Kidney (tissue), 14 donors: Measurements from ENCODE around the gene MIDN. TPM values are rescaled to one million over a fixed set of nuclear protein-coding genes. Genes with fewer than 3 reads are reported as not detected.
A peak's percentile ranks its signal among the peaks of the same experiment; 100 is the strongest.

Source experiments
- DNase-seq, 5 donors: peaks; one replicate each; pipeline ENCODE4 v3.0.0-alpha.2; 2013 to 2020
- FAIRE-seq: peaks from 2 replicates; lab custom pipeline; 2012; peaks lifted over from hg19 to GRCh38; lab: Jason Lieb, UNC
- H3K27ac ChIP-seq, 2 donors: one replicate each; pipeline ENCODE4 v1.7.0; 2013; ENCODE audit warnings: low read depth in 2 of 2, low read length in 2 of 2, inconsistent platforms in 1 of 2
- H3K27me3 ChIP-seq: one replicate; pipeline ENCODE4 v1.7.1; 2013; ENCODE audit warnings: low read length, inconsistent platforms; ENCODE audit not compliant: control insufficient read depth, insufficient read depth
- H3K36me3 ChIP-seq, 3 donors: one replicate each; pipeline versions ENCODE4 v1.7.0 to v1.7.1; 2013; ENCODE audit warnings: low read length in 3 of 3, control low read depth in 1 of 3, inconsistent platforms in 1 of 3; ENCODE audit not compliant: insufficient read depth in 3 of 3, control insufficient read depth in 2 of 3
- H3K4me1 ChIP-seq, 3 donors: one replicate each; pipeline versions ENCODE4 v1.7.0 to v1.7.1; 2013; ENCODE audit warnings: low read length in 3 of 3, inconsistent platforms in 1 of 3, low read depth in 1 of 3; ENCODE audit not compliant: control insufficient read depth in 2 of 3, insufficient read depth in 2 of 3
- H3K4me3 ChIP-seq, 3 donors: one replicate each; pipeline versions ENCODE4 v1.7.0 to v1.8.1; 2013; ENCODE audit warnings: low read length in 3 of 3, control low read depth in 1 of 3, inconsistent platforms in 1 of 3
- H3K9ac ChIP-seq, 3 donors: one replicate each; pipeline versions ENCODE4 v1.7.0 to v1.7.1; 2013; ENCODE audit warnings: low read length in 3 of 3, control low read depth in 1 of 3, inconsistent platforms in 1 of 3
- H3K9me3 ChIP-seq, 3 donors: one replicate each; pipeline versions ENCODE4 v1.7.0 to v1.7.1; 2013; ENCODE audit warnings: low read length in 3 of 3, control low read depth in 1 of 3, inconsistent platforms in 1 of 3; ENCODE audit not compliant: control insufficient read depth in 2 of 3, insufficient read depth in 1 of 3
- CTCF ChIP-seq: IDR thresholded peaks from 3 replicates; pipeline ENCODE4 v1.5.1; 2012; ENCODE audit warnings: mild to moderate bottlenecking, moderate library complexity, borderline replicate concordance; ENCODE audit not compliant: insufficient read depth; ENCODE audit errors: extremely low read depth
- intact Hi-C: fragments of 100-400 bp; cut with DNase I; formaldehyde crosslinking; loops from one replicate; pipeline ENCODE4 v1.11.1; 2022
- polyA plus RNA-seq: library from polyadenylated mRNA; stranded (reverse); fragments of 350-450 nt; fragmentation: Illumina TruSeq; extraction: RNeasy Lipid Tissue Mini Kit (QIAGEN cat#74804); gene quantifications from one replicate; pipeline ENCODE4 v1.2.3, GENCODE V29; 2014; ENCODE audit warnings: low read depth, low replicate concordance; ENCODE audit not compliant: insufficient read depth
- total RNA-seq: library from RNA; stranded (reverse); fragmentation: NEBNext Ultra II Directional; extraction: Animal tissue kit (Norgen Biotek cat#: 25700); gene quantifications from one replicate; pipeline ENCODE4 v1.2.1, GENCODE V29; 2021
- donor health status: control.
- donor health status: control.
- donor health status: control.
- donor health status: control.
- donor health status: control.
- donor health status: DM: yes; HTN: yes; CAD: no.
- donor health status: Normal renal cell carcinoma (clear cell type).

Gene MIDN
- total and polyA plus RNA-seq, 2 donors from 2014 or later, result 21.3 to 205 TPM

- H3K27me3 ChIP-seq, result no peaks in the 10 kb centered on the region
- peak overlapping the region; percentile 13 to 79 (median 52) for H3K4me3 ChIP-seq
- H3K9ac ChIP-seq, result peak overlapping the region in 2 of 3 donors; percentile 1 to 93
- DNase-seq (peak; percentile 97 to 99 (median 98)), FAIRE-seq (no peak)
- no peaks in the 10 kb centered on the region for H3K9me3 ChIP-seq
- peaks cover 0 to 62% (median 39%) of the 10 kb centered on the region in 3 donors for H3K4me1 ChIP-seq
- no peak for TF ChIP-seq CTCF
- H3K27ac ChIP-seq, result peak overlapping the region; percentile 97 to 98
- intact Hi-C loops, result no loop called here
- H3K36me3 ChIP-seq, result peaks cover 2 to 10% (median 6%) of the 10 kb centered on the region in 3 donors
These were observed 12.6 kb downstream of the MIDN start for GRCh38 chr19:1260749-1261537.

- no peak for FAIRE-seq
- Histone ChIP-seq H3K9me3 (no peaks in the 10 kb centered on the region), H3K9ac (peak overlapping the region in 2 of 3 donors; percentile 1 to 93), H3K27ac (peak overlapping the region; percentile 97 to 98), H3K27me3 (no peaks in the 10 kb centered on the region), H3K4me3 (peak overlapping the region; percentile 13 to 79 (median 52)), H3K36me3 (peaks cover under 1 to 6% (median 4%) of the 10 kb centered on the region in 3 donors), H3K4me1 (peaks cover 0 to 63% (median 39%) of the 10 kb centered on the region in 3 donors)
- no peak for TF ChIP-seq CTCF
- intact Hi-C loops, result no loop called here
- DNase-seq, result peak in 3 of 5 donors; percentile 63 to 86 (median 79)
These were observed 13.1 kb downstream of the MIDN start for GRCh38 chr19:1261538-1261797.

- no peak for FAIRE-seq
- H3K27me3 ChIP-seq, result no peaks in the 10 kb centered on the region
- H3K9ac ChIP-seq, result peak overlapping the region in 2 of 3 donors; percentile 61 to 93
- TF ChIP-seq CTCF, result no peak
- intact Hi-C loops, result no loop called here
- no peaks in the 10 kb centered on the region for H3K9me3 ChIP-seq
- H3K4me3 ChIP-seq, result peak overlapping the region; percentile 13 to 79 (median 52)
- peak in 3 of 5 donors; percentile 31 to 97 (median 81) for DNase-seq
- H3K4me1 ChIP-seq, result peaks cover 0 to 62% (median 39%) of the 10 kb centered on the region in 3 donors
- peaks cover 0 to under 1% (median 0%) of the 10 kb centered on the region in 3 donors for H3K36me3 ChIP-seq
- H3K27ac ChIP-seq, result peak overlapping the region; percentile 97 to 98
These were observed 13.6 kb downstream of the MIDN start for GRCh38 chr19:1261798-1262622.
